ENCODE data around the gene AGBL2.

AGBL2 gene

GRCh38 chr11:47656260-47656885 is 58.8 kb downstream of the AGBL2 start:
- TF ChIP-seq CTCF (IDR thresholded peaks at IDR 0.05; ENCODE audit: control insufficient read depth, extremely low read depth, insufficient read depth), result no peak
- DNase-seq (ENCODE audit: low read depth), result no peak
- H3K4me3 ChIP-seq (ENCODE audit: low read depth, low read length), result no peak overlapping the region

DNA sequence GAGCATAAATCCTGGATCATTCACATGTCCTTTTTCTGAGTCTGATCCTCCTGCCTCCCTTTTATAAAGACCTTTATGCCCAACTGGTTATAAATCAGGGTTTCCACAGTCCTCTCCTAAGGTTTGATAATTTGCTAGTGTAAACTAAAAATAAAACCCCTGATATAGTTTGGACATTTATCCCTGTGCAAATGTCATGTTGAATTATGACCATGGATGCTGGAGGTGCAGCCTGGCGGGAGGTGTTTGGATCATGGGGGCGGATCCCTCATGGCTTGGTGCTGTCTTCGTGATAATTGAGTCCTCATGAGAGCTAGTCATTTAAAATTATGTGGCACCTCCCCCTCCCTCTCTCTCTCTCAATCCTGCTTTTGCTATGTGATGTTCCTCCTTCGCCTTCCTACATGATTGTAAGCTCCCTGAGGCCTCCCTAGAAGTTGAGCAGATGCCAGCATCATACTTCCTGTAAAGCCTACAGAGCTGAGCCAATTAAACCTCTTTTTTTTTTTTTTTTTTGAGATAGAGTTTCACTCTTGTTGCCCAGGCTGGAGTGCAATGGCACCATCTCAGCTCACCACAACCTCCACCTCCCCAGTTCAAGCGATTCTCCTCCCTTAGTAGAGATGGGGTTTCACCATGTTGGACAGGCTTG is 63.2 kb downstream of the AGBL2 start:
- no peak for TF ChIP-seq CTCF (IDR thresholded peaks at IDR 0.05; ENCODE audit: control insufficient read depth, extremely low read depth, insufficient read depth)
- DNase-seq (ENCODE audit: low read depth), result no peak
- H3K4me3 ChIP-seq (ENCODE audit: low read depth, low read length), result no peak overlapping the region

DNA sequence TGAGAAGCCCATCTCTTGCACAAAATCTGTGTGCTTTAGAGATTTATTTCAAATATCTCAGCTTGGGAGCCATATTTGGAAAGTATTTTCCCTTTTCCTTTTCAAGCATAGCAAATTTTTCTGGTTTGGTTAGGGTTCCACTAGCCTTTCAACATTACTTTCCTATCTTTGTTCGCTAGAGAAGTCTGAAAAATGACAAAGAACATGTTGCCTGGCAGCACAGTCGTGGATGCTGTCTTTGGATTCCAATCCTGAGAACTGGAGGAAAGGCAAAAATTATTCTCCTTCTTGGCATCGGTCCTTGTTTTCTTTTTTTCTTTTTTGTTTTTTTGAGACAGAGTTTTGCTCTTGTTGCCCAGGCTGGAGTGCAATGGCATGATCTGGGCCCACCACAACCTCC is 65.9 kb downstream of the AGBL2 start:
- no peak for DNase-seq (ENCODE audit: low read depth)
- no peak for TF ChIP-seq CTCF (IDR thresholded peaks at IDR 0.05; ENCODE audit: control insufficient read depth, extremely low read depth, insufficient read depth)
- no peak overlapping the region for H3K4me3 ChIP-seq (ENCODE audit: low read depth, low read length)

DNA sequence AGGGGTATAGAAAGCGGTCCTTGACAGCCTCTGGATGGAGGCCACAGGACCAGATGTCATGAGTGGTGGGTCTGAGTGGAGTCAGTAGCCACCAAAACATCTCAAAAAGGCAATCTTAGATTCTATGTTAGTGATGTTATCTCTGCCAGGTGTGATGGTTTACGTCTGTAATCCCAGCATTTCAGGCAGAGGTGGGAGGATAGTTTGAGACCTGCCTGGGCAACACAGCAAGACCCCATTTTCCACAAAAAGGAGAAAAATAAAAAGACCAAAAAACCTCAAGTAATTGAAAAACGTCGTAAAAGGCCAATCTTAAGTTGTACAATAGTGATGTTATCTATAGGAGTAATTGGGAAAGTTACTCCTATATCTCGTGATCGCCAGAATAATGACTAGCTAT is 69.2 kb downstream of the AGBL2 start:
- no peak overlapping the region for H3K4me3 ChIP-seq (ENCODE audit: low read depth, low read length)
- no peak for TF ChIP-seq CTCF (IDR thresholded peaks at IDR 0.05; ENCODE audit: control insufficient read depth, extremely low read depth, insufficient read depth)
- DNase-seq (ENCODE audit: low read depth), result no peak

- DNase-seq (ENCODE audit: low read depth), result no peak
- no peak overlapping the region for H3K4me3 ChIP-seq (ENCODE audit: low read depth, low read length)
- TF ChIP-seq CTCF (IDR thresholded peaks at IDR 0.05; ENCODE audit: control insufficient read depth, extremely low read depth, insufficient read depth), result no peak
These were observed 69.7 kb downstream of the AGBL2 start for GRCh38 chr11:47645500-47645899.

- H3K4me3 ChIP-seq (ENCODE audit: low read depth, low read length), result peak within 1 kb of the TSS; percentile 95
- peak; percentile 48 for TF ChIP-seq CTCF (IDR thresholded peaks at IDR 0.05; ENCODE audit: control insufficient read depth, extremely low read depth, insufficient read depth)
- peak; percentile 89 for DNase-seq (ENCODE audit: low read depth)
These were observed 72.9 kb downstream of the AGBL2 start, which contains the start of gene MTCH2 for GRCh38 chr11:47642099-47642855. MTCH2 (minus strand) TSS chr11:47642559; CDS start chr11:47642465, 94 bp downstream.

Data from LNCaP clone FGC (cell line).